Activated B cell treated with CpG ODN at 0.5 μM for 24 hours (primary cell): ENCODE measurements around the gene GRIP2. TPM values are rescaled to one million over a fixed set of nuclear protein-coding genes. Genes with fewer than 3 reads are reported as not detected.

Experiments
- ATAC-seq: fragments of 200-7000 bp; cut with Tn5 transposase; one replicate; pipeline ENCODE4 v1.10.0; 2021; ENCODE audit warnings: low read depth, mild to moderate bottlenecking, moderate library complexity
- CTCF ChIA-PET: fragments of 350-600 bp; sonication (Branson Sonifier 250); formaldehyde crosslinking; loops from one replicate; lab custom pipeline; 2021; ENCODE audit warnings: antibody characterized with exemption; lab: Charles Lee
- POLR2A ChIA-PET: fragments of 350-600 bp; sonication (Branson Sonifier 250); formaldehyde crosslinking; loops from one replicate; lab custom pipeline; 2021; ENCODE audit warnings: antibody characterized with exemption; lab: Charles Lee
- DNase-seq: peaks from one replicate; pipeline ENCODE4 v3.0.0; 2022
- H3K27ac Mint-ChIP-seq: one replicate; pipeline ENCODE4 v1.8.0; 2020; ENCODE audit warnings: mixed read lengths
- H3K27me3 Mint-ChIP-seq: one replicate; pipeline ENCODE4 v1.8.0; 2021; ENCODE audit warnings: mixed read lengths
- H3K36me3 Mint-ChIP-seq: one replicate; pipeline ENCODE4 v1.8.0; 2021; ENCODE audit warnings: low read depth, mixed read lengths
- H3K4me1 Mint-ChIP-seq: one replicate; pipeline ENCODE4 v1.8.0; 2021; ENCODE audit warnings: mixed read lengths
- H3K4me3 Mint-ChIP-seq: one replicate; pipeline ENCODE4 v1.8.0; 2020; ENCODE audit warnings: mild to moderate bottlenecking, mixed read lengths
- H3K9me3 Mint-ChIP-seq: one replicate; pipeline ENCODE4 v1.8.0; 2020; ENCODE audit warnings: mixed read lengths
- CTCF ChIP-seq: fragments of 200-600 bp; IDR thresholded peaks from one replicate; pipeline ENCODE4 v1.8.0; 2022; ENCODE audit warnings: antibody characterized with exemption, mild to moderate bottlenecking
- intact Hi-C: fragments of 100-400 bp; cut with micrococcal nuclease; formaldehyde crosslinking; loops from one replicate; pipeline ENCODE4 v1.15.1; 2024
- total RNA-seq: library from RNA; stranded (reverse); gene quantifications from 2 replicates; pipeline ENCODE4 v1.2.3, GENCODE V29; 2022

GRIP2 gene
- total RNA-seq, 1 donor from 2014 or later: not detected

GRCh38 chr3:14561051-14561960 is 21.2 kb upstream of the GRIP2 start:
- Mint-ChIP-seq H3K27me3 (peaks cover 25% of the 10 kb centered on the region), H3K36me3 (no peaks in the 10 kb centered on the region), H3K4me1 (no peaks in the 10 kb centered on the region), H3K9me3 (no peaks in the 10 kb centered on the region), H3K27ac (no peak overlapping the region), H3K4me3 (no peak overlapping the region)
- ATAC-seq (no peak), DNase-seq (no peak)
- intact Hi-C loops: no loop called here
- CTCF ChIA-PET: no interaction called here
- POLR2A ChIA-PET: no interaction called here
- TF ChIP-seq CTCF: no peak

- Mint-ChIP-seq H3K4me3 (no peak overlapping the region), H3K27me3 (peaks cover 31% of the 10 kb centered on the region), H3K36me3 (no peaks in the 10 kb centered on the region), H3K27ac (no peak overlapping the region), H3K4me1 (no peaks in the 10 kb centered on the region), H3K9me3 (no peaks in the 10 kb centered on the region)
- ChIA-PET CTCF (no interaction called here), POLR2A (no interaction called here)
- TF ChIP-seq CTCF: no peak
- intact Hi-C loops: no loop called here
- no peak for DNase-seq
- no peak for ATAC-seq
Observed at GRCh38 chr3:14560110-14560509, 20.0 kb upstream of the GRIP2 start.

- TF ChIP-seq CTCF: no peak
- no peaks in the 10 kb centered on the region for H3K9me3 Mint-ChIP-seq
- no peak overlapping the region for H3K27ac Mint-ChIP-seq
- POLR2A ChIA-PET: no interaction called here
- no peak for DNase-seq
- H3K4me1 Mint-ChIP-seq: no peaks in the 10 kb centered on the region
- H3K4me3 Mint-ChIP-seq: no peak overlapping the region
- ATAC-seq: no peak
- peaks cover 40% of the 10 kb centered on the region for H3K27me3 Mint-ChIP-seq
- CTCF ChIA-PET: no interaction called here
- intact Hi-C loops: no loop called here
- no peaks in the 10 kb centered on the region for H3K36me3 Mint-ChIP-seq
Observed at GRCh38 chr3:14558029-14558428, 17.9 kb upstream of the GRIP2 start.

GRCh38 chr3:14555835-14556234 is 15.7 kb upstream of the GRIP2 start:
- no peak for ATAC-seq

More at GRCh38 chr3:14555835-14556234, 15.7 kb upstream of the GRIP2 start:
- intact Hi-C loops: no loop called here
- no peak overlapping the region for H3K27ac Mint-ChIP-seq
- H3K36me3 Mint-ChIP-seq: no peaks in the 10 kb centered on the region
- ChIA-PET POLR2A (no interaction called here), CTCF (no interaction called here)
- no peak for TF ChIP-seq CTCF
- peaks cover 37% of the 10 kb centered on the region for H3K27me3 Mint-ChIP-seq
- no peaks in the 10 kb centered on the region for H3K9me3 Mint-ChIP-seq
- no peak for DNase-seq
- no peaks in the 10 kb centered on the region for H3K4me1 Mint-ChIP-seq
- no peak overlapping the region for H3K4me3 Mint-ChIP-seq
